ENCODE data around the gene CRHR1.

CRHR1 gene

GRCh38 chr17:45759761-45760160 lies 24.4 kb upstream of the CRHR1 start:
- no peak for DNase-seq

GRCh38 chr17:45761957-45762565 lies 22.1 kb upstream of the CRHR1 start:
- no peak for DNase-seq

GRCh38 chr17:45763182-45763581 lies 20.9 kb upstream of the CRHR1 start:
- DNase-seq = no peak

- DNase-seq = no peak
These were observed 19.6 kb upstream of the CRHR1 start for GRCh38 chr17:45764479-45764878.

- DNase-seq = no peak
These were observed 16.1 kb upstream of the CRHR1 start for GRCh38 chr17:45768000-45768399.

- DNase-seq = no peak
These were observed 13.4 kb upstream of the CRHR1 start for GRCh38 chr17:45770632-45771270.

- no peak for DNase-seq
These were observed 12.7 kb upstream of the CRHR1 start for GRCh38 chr17:45771271-45771959.

GRCh38 chr17:45775148-45775547 lies 9.0 kb upstream of the CRHR1 start:
- DNase-seq = no peak

GRCh38 chr17:45775576-45776011 lies 8.5 kb upstream of the CRHR1 start:
- no peak for DNase-seq

GRCh38 chr17:45776896-45777295 lies 7.2 kb upstream of the CRHR1 start:
- no peak for DNase-seq

- no peak for DNase-seq
These were observed 6.7 kb upstream of the CRHR1 start for GRCh38 chr17:45777388-45777787.

- DNase-seq = no peak
These were observed 3.2 kb upstream of the CRHR1 start for GRCh38 chr17:45780921-45781320.

GRCh38 chr17:45782889-45783592 lies 1.1 kb upstream of the CRHR1 start:
- DNase-seq = no peak

- DNase-seq = no peak
These were observed 377 bp upstream of the CRHR1 start for GRCh38 chr17:45783593-45784292.

GRCh38 chr17:45784741-45785479 lies 790 bp downstream of the CRHR1 start:
- DNase-seq = no peak

- no peak for DNase-seq
These were observed 1.5 kb downstream of the CRHR1 start for GRCh38 chr17:45785480-45786193.

- no peak for DNase-seq
These were observed 2.2 kb downstream of the CRHR1 start for GRCh38 chr17:45786349-45786748.

GRCh38 chr17:45787044-45787443 lies 2.9 kb downstream of the CRHR1 start:
- no peak for DNase-seq

- no peak for DNase-seq
These were observed 3.5 kb downstream of the CRHR1 start for GRCh38 chr17:45787656-45788055.

GRCh38 chr17:45788057-45788456 lies 3.9 kb downstream of the CRHR1 start:
- DNase-seq = no peak

GRCh38 chr17:45789874-45790273 lies 5.8 kb downstream of the CRHR1 start:
- no peak for DNase-seq

Data from NCI-H2107 (cell line).